ENCODE data around the gene RPL13.

The RPL13 gene

GRCh38 chr16:89560378-89561141 lies at the start of gene RPL13:
Gene RPL13, plus strand, starts transcription at chr16:89560682. Its CDS starts 278 bp downstream, at chr16:89560960.
- peak; percentile 85 for DNase-seq (ENCODE audit: low read depth)

DNA sequence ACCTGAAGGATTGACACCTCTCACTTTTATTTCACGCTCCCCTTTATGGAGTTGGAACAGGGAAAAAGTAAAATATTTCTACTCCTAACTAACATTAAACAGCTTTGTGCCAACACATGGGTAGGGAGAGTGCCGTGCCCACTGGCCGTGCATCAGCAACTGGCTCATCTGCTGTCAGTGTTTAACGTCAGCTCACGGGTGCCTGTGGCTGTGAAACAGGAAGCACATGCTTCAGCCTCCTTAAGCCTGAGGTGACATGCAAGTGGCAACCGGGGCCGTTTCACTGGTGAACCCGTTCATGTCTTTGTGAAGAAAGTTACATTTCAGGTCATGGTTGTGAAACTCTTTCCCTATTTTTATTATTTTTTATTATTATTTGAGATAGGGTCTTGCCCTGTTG lies 49.1 kb upstream of the RPL13 start:
- no peak for DNase-seq (ENCODE audit: low read depth)

GRCh38 chr16:89512453-89512852 lies 48.0 kb upstream of the RPL13 start:
- DNase-seq (ENCODE audit: low read depth) = no peak

DNA sequence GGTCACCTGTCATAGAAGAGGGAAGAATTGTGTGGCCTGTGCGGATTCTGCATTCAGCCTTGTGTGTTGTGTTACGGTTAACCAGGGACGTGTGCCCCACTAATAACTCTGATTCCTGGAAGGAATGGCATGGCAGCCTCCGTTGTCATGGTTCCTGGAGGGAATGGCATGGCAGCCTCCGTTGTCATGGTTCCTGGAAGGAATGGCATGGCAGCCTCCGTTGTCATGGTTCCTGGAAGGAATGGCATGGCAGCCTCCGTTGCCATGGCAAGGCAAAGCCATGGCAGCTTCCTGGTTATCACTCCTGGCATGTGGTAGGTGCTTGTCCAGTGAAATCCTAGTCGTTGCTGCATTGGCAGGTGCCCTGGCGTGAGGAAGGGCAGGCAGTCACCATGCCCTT lies 43.4 kb upstream of the RPL13 start:
- no peak for DNase-seq (ENCODE audit: low read depth)

- DNase-seq (ENCODE audit: low read depth) = no peak
Measured at GRCh38 chr16:89519881-89520280, 40.6 kb upstream of the RPL13 start.

GRCh38 chr16:89522287-89522686 lies 38.2 kb upstream of the RPL13 start:
- DNase-seq (ENCODE audit: low read depth) = no peak

- DNase-seq (ENCODE audit: low read depth) = no peak
Measured at GRCh38 chr16:89523680-89524344, 36.7 kb upstream of the RPL13 start.

- no peak for DNase-seq (ENCODE audit: low read depth)
Measured at GRCh38 chr16:89525146-89525913, 35.2 kb upstream of the RPL13 start.

DNA sequence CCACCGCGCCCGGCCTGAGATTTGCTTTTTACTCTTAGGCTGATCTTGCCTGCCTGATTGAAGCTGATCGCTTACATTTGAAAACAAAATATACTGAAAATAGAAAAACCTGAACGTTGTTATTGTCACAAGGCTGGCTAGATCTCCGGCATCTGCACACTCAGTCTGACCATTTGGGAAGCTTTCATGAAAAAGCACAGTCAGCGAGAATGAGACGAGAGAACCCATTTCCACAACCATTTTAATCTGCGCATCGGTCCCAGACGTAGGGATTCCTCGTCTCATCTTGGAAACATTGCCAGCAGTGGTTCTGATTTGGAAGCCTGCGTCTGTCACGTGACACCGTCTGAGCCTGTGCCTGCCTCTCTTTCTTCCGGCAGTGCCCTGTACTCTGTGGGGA lies 31.4 kb upstream of the RPL13 start:
- DNase-seq (ENCODE audit: low read depth) = no peak

- no peak for DNase-seq (ENCODE audit: low read depth)
Measured at GRCh38 chr16:89530401-89531381, 29.8 kb upstream of the RPL13 start.

DNA sequence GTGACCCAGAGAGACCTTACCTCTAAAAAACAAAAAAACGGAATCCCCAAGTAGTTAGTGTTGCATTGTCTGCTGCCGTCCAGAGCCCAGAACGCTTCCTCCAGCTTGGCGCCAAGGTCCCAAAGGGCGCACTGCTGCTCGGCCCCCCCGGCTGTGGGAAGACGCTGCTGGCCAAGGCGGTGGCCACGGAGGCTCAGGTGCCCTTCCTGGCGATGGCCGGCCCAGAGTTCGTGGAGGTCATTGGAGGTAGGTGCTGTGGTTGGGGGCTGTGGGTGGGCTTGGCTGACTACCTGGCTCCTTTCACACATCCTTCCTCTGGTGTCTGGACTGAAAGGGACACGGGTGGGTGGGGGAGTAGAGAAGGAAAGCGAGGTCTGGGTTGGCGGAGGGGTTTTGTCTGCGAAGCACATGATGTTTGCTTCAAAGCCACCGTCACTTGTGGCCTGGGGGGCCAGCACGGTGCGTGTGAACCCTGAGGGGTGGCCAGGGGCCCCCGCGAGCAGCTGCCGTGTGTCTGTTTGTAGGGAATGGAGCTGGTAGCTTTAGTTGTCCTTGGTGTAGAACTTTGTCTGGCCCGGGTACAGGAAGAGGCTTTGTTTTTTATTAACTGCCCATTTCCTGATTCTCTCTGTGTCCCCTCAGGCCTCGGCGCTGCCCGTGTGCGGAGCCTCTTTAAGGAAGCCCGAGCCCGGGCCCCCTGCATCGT lies 28.5 kb upstream of the RPL13 start:
- DNase-seq (ENCODE audit: low read depth) = no peak

DNA sequence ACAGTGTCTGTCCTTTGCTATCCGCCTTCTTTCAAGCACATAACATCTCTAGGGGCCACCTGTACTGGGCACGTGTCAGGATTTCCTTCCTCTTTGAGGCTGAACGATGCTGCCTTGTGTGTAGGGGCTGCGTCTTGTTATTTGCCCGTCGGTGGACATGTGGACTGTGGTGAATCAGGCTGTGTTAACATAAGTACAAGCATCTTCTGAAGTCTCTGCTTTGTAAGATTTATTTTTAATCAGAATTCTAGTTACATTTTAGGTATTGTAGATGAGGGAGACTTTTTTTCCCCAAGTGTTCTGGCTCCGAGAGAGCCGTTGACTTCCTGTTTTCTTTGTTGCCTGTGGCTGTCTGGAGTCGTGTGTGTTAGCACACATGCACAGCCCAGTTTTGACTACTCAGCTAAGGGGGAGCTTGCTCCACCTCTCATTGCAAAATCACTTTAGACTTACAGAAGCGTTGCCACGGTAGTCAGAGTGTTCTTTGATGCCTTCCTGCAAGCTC lies 26.2 kb upstream of the RPL13 start:
- no peak for DNase-seq (ENCODE audit: low read depth)

- DNase-seq (ENCODE audit: low read depth) = no peak
Measured at GRCh38 chr16:89536371-89536770, 24.1 kb upstream of the RPL13 start.

DNA sequence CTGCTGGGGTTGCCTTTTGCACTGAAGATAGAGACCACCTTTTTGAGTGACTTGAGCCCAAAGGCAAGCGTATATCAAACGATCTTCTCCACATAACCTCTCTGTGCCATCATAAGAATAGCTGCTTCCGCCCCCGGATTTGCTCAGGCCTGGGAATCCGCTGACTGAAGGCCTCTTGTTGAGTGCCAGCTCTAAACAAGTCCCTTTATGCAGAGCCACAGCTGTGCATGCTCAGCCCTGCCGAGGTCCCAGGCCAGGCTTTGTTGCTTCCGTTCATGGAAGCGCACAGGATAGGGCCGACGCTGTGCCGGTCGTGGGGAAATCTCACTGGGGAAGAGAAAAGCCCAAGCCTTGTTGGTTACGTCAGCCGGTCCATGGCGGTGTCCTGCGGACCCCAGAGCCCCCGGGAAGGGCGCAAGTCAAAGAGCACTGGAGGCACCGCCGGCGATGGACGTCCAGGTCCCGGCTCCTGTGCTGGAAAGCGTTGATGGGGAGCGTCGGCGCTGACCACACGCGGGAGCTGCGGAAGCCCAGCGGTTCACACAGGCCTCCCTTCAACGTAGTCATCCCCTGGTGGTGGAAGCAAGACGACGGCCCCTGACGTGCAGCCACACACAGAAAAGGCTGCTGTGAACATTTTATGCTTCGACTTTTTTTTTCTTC lies 23.5 kb upstream of the RPL13 start:
- no peak for DNase-seq (ENCODE audit: low read depth)

- DNase-seq (ENCODE audit: low read depth) = no peak
Measured at GRCh38 chr16:89537549-89537925, 22.9 kb upstream of the RPL13 start.

DNA sequence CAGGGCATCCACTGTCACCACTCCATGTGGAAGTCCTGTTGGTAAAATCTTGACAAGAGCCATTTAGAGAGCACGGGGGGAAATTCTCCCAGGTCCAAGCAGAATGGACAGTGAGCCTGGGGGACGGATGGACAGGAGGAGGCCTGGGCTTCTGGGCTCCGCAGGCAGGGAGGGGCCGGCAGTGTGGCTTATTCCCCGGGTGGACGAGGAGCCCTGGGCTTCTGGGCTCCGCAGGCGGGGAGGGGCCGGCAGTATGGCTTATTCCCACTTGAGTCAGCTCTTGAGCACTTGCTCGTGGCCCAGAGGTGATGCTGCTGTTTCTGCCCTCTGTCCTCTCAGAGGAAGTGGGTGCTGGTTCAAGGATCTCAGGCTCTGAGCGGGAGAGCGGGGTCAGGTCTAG lies 22.2 kb upstream of the RPL13 start:
- DNase-seq (ENCODE audit: low read depth) = no peak

DNA sequence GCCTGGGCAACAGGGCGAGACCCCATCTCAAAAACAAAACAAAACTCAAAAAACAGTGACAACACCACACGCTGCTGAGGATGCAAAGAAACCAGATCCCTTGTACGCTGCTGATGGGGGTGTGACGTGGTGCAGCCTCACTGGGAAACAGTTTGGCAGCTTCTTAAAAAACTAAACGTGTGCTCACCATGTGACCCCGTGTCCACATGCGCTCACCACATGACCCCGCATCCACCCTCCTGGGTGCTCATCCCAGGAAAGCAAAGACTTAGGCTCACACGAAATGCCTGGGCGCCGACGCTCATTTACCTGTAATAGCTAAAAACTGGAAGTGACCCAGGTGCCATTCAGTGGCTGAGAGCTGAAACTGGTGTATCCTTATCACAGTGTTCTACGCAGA lies 19.9 kb upstream of the RPL13 start:
- DNase-seq (ENCODE audit: low read depth) = no peak

DNA sequence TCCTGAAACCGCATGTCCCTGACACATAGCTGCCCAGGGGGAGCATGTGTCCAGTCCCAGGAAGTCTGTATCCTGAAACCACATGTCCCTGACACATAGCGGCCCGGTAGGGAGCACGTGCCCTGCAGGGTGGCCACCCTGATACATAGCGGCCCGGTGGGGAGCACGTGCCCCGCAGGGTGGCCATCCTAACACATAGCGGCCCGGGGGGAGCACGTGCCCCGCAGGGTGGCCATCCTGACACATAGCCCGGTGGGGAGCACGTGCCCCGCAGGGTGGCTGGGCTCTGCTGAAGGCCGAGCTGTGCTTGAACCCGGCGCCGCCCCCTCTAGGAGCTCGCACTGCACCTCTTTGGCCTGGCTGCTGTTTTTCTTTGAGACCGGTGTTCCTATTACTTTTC lies 18.7 kb upstream of the RPL13 start:
- no peak for DNase-seq (ENCODE audit: low read depth)

DNA sequence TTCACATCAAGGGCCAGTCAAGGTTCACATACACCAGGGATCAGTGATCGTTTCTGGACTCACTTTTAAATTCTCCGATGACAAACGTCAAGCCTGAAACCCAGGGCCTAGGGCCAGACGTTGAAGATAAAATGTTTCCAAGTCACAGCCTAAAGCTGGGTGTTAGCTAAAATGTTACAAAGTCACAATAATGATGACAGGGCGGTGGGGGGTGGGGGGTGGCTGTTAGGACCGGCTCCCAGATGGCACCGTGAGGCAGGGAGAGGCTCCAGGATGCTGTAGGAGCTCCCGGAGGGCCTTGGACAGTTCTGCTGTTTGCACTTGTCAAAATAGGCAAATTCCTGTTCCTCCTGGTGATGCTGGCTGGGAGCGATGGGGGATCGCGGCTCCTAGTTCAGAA lies 16.4 kb upstream of the RPL13 start:
- no peak for DNase-seq (ENCODE audit: low read depth)

- no peak for DNase-seq (ENCODE audit: low read depth)
Measured at GRCh38 chr16:89544713-89545043, 15.8 kb upstream of the RPL13 start.
